Hematopoietic multipotent progenitor cell treated with erythropoietin and hydrocortisone succinate and interleukin-3 and kit ligand, for 8 days (in vitro differentiated cells): ENCODE data around the gene NKIRAS2.

Experiments used
- DNase-seq: peaks from one replicate; pipeline ENCODE4 v3.0.0-alpha.2; 2015

The NKIRAS2 gene

DNA sequence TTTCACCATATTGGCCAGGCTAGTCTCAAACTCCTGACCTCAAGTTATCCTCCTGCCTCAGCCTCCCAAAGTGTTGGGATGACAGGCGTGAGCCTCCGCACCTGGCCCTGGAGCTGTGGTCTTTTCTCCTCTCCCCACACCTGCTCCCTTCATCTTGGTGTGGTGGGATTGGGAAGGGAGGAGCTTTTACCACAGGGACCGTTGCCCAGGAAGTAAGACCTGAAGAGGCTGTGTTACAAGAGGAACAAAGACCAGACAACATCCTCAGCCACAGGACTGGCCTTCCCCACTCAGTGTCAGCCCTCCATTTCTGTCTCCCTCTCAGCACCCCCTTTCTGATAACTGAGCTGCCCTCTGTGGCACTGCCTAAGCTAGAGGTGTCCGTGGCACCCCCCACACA, 39.9 kb downstream of the NKIRAS2 start:
- no peak for DNase-seq

DNA sequence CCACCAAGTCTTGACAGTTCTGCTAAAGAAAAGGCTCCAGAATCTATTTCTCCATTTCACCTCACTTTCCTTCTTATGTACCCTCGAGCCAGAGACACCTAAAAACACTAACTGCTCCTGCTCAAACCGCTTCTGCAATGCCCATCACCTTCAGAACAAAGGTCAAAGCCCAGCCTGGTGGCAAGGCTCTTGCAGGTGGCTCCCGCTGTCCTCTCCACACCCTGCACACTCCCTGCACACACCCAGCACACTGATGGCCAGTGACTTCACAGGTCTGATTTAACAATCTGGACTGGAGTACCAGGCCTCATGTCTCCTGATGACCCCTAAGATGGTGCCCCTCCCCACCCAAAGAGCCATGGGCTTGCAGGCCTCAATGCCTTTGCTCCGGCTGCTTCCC, 40.3 kb downstream of the NKIRAS2 start:
- no peak for DNase-seq

DNA sequence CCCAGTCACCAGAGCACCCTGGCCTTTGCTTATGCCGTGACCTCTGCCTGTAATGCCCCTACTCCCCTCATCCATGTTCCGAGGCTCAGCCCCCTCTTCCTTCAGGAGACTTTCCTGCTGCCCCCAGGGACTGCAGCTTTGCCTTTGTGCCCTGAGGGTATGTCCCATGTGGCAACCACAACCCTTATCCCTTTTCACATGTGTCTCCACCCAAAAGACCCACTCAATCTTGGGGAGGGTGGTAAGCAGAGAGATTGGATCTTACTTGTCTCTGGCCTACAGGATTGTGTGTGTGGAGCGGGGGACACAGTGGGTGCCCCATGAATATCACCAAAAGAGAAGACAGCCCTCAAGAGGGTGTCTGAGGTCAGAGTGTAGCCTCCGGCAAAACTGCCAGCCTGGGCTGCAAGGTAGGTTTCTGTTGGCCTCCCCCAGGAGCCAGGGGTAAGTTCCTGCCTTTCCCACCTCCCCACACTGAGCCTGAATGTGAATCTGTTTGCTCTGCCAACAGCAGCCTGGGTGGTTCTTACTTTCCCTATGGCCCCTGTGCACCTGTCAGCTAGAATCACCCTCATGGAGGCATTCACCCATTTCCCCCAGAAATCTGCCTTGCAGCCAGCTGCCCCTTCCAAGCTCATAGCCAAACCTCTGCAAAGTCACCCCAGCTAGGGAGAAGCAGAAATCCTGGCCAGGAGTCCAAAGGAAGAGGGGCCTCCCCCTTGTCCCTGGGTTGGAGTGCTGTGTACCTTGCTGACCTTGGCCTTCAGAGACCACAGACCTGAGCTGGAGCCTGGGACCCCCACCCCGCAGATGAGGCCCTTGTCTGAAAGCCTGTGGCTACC, 42.0 kb downstream of the NKIRAS2 start:
- peak; percentile 76 for DNase-seq

DNA sequence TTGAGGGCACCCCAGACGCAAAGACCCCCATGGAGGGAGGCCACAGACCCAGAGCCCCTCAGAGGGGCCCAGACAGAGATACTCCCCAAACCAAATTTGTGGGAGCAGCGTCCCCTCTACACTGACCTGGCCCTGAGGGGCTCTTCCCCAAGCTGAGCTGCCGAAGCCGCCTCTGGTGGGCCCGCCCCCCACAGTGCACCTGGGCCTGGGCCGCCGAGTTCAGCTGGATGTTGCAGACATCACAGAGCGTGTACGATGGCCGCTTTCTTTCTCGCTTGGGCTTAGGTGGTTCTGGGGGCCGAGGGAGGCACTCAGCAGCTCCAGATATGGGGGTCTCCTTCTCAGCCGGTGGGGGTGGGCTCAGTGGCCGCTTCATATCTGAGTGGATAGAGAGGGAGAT, 42.8 kb downstream of the NKIRAS2 start:
- DNase-seq = no peak

DNA sequence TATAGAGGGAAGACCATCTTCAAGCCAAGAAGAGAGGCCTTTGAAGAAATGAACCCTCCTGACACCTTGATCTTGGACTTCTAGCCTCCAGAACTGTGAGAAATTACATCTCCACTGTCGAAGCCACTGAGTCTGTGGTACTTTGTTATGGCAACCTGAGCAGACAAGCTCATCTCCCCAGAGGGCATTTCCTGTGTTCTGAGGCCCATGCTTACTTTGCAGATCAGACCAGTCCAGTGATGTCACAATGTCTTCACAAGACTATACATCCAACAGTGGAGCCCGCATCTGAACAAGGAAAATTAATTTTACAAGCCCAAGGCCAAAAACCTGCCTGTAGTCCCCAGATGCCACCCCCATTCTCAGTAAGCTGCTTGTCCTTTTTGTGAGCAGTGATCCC, 45.3 kb downstream of the NKIRAS2 start:
- no peak for DNase-seq

DNA sequence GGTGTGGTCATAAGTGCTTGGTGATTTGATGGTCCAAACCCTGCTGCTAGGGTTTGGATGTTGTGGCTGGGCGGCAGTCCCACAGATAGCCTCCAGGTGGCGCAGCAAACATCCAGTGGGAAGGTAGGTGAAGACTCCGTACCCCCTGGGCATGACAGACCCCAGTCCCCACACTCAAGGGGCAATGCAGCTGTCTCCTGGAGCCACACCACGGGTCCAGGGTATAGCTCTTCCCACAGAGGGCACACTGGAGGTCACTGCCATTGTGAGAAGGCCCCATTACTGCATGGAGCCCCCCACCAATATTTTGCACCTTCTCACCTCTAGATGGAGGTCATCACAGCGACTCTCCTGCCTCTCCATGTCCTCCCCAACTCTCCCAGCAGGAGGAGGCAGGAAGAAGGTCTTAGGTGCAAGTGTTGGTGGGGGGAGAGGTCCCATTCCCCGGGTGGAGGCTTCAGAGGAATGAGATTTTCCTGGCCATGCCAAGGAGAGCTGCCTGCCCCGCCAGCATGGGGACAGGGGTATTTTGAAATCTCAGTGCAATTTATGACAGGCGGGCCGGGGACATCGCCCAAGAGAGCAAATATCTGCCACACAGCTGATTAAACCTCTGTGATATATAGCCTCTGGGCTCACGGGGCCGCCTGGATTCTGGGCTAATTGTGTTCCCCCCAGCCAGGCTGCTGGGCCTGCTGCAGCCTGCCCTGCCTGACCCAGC, 47.6 kb downstream of the NKIRAS2 start:
- peak; percentile 63 for DNase-seq

DNA sequence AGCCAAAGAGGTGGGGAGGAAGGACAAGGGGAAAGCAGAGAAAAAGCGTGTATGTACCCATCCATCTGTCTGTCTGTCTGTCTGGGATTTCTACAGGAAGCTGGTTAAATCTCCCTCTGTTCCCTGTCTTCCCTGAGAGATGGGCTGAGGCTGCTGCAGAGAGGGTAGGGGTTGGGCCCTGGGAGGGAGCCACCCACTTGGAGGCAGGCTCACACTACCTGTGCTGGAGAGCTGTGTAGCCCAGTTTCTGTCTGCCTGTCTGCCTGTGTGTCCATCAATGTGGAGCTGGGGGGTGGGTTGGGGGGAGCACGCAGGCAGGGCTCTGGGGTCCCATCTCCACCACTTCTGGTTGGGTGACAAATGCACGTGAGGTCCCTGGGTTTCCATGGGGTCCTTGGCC, 49.1 kb downstream of the NKIRAS2 start:
- no peak for DNase-seq

DNA sequence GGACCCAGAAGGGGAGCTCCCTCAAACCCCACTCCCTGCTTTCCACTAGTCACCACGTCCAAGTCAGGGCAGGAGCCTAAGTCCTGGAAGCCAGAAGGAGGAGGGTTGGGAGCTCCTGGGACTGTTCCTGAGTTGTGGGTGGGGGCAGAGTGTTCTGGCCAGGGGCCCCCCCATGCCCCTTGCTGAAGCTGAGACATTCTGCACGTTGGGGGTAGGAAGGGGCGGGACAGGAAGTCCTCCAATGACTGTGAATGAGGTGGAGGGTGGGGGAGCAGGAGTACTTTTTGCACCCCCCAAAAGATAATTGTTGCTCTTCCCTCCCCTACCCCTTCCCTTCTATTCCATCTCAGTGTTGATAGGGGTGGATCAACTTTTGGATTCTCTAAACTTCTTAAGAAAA, 51.9 kb downstream of the NKIRAS2 start:
- DNase-seq = no peak

DNA sequence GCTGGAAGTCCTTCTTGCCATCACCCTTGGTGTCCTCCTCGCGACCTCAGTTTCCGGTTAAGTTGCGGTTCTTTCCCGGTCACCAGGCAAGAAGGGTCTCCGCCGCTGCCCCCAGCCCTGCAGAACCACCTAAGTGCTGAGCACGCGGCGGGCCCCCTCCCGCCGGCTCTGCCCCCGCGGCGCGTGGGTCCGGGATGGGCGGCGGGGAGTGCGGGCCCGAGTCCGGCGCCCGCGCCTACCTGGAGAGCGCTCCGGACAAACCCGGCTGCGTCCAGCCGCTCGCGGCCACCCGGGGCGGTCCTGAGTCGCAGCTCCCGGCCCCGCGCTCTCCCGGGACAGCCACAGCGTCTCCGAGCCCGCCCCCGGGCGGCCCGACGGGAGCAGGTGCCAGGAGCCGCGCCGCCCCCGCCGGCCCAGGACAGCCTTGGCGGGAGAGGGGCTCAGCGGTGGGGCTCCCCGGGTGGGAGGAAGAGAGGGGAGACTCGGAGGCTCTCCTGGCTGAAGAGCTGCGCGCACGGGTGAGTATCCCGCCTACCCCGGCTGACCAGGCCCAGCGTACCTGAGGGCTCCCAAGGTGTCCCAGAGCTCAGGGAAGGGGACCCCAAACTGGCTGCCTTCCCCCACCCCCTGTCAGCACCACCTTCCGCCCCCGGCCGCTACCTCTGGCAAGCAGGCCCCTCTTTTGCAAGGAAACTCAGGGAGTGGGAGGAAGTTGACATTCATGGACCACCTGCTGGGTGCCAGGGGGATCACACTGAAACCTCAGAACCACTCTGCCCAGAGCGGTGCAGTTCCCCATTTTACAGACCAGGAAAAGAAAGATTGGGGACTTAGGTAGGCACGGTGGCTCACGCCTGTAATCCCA, 52.7 kb downstream of the NKIRAS2 start:
- DNase-seq = no peak
